A549 (cell line): ENCODE results near the gene ATP10A.

Experiments used
- BCL3 ChIP-seq: fragments of >200 bp; sonication (Bioruptor Twin); formaldehyde crosslinking; IDR thresholded peaks from 3 replicates; pipeline ENCODE4 v1.6.1; 2016
- BHLHE40 ChIP-seq: IDR thresholded peaks from 2 replicates; pipeline ENCODE4 v1.6.1; 2012; ENCODE audit warnings: low read depth, low read length, inconsistent platforms
- CTCF ChIP-seq: fragments of >200 bp; sonication (Bioruptor Twin); formaldehyde crosslinking; IDR thresholded peaks from 3 replicates; pipeline ENCODE4 v1.5.1; 2016
- ESRRA ChIP-seq: fragments of 150-350 bp; IDR thresholded peaks from 2 replicates; pipeline ENCODE4 v1.6.1; 2014; ENCODE audit warnings: mild to moderate bottlenecking, low read length, borderline replicate concordance
- MAX ChIP-seq: IDR thresholded peaks from 2 replicates; pipeline ENCODE4 v1.6.1; 2012
- POLR2A ChIP-seq: IDR thresholded peaks from 2 replicates; pipeline ENCODE4 v1.6.1; 2012; ENCODE audit warnings: mild to moderate bottlenecking, low read length

DNA sequence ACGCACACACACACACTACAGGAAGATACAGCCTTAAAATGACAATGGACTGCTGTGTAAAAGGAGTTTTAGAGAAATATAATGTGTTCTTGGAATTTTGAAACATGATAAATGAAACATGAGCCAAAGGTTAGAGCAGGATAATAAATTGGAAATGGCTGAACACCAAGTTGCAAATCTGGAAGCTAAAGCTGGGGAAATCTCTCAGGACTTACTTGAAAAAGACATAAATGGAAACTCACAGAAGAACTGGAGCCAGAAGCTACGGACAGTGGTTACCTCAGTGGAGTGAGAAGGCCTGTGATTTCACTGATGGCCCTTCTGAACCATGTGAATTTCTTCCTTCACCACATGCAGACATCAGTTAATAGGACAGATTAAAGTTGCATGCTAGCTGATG is 37.3 kb upstream of the ATP10A start:
- TF ChIP-seq CTCF (no peak), ESRRA (no peak), POLR2A (no peak), MAX (no peak), BCL3 (no peak), BHLHE40 (no peak)
